GM18517 (cell line): ENCODE measurements around the gene ADGRL2.

Source experiments
- ATAC-seq: cut with Tn5 transposase; IDR thresholded peaks from one replicate; pipeline ENCODE4 v1.9.1; 2021; ENCODE audit warnings: mild to moderate bottlenecking, moderate library complexity; ENCODE audit not compliant: unreplicated experiment

Gene ADGRL2

GRCh38 chr1:81800695-81801650 is at the start of gene ADGRL2:
ADGRL2 (plus strand) TSS chr1:81800934; CDS start chr1:81836985, 36,051 bp downstream.
- no peak for ATAC-seq

DNA sequence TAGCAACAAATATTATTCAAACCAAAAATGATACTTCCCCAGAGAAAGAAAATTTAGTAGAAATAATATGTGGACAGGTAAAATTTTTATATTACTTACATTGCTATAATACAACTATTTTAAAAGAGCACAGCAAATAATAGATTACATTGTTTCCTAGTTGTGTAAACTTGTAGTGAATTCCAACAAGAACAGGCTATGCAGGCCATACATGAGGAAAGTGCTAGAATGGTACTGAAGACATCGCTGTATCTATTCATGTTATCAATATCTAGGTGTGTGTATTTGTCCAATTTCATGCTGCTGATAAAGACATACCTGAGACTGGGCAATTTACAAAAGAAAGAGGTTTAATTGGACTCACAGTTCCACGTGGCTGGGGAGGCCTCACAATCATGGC is 47.9 kb upstream of the ADGRL2 start:
- no peak for ATAC-seq

DNA sequence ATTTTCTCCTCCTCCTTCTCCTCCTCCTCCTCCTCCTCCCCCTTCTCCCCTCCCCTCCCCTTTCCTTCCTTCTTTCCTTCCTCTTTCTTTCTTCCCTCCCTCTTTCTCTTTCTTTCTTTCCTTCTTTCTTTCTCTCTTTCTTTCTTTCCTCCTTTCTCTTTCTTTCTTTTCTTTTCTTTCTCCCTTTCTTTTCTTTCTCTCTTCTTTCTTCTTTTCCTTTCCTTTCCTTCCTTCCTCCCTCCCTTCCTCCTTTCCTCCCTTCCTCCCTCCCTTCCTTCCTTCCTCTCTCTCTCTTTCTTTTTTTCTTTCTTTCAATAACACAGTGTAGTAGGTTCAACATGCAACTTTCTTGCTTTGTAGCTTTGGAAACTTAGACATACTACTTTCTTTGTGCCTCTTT is 46.3 kb upstream of the ADGRL2 start:
- no peak for ATAC-seq

- no peak for ATAC-seq
These were observed 43.9 kb upstream of the ADGRL2 start for GRCh38 chr1:81756872-81757271.

DNA sequence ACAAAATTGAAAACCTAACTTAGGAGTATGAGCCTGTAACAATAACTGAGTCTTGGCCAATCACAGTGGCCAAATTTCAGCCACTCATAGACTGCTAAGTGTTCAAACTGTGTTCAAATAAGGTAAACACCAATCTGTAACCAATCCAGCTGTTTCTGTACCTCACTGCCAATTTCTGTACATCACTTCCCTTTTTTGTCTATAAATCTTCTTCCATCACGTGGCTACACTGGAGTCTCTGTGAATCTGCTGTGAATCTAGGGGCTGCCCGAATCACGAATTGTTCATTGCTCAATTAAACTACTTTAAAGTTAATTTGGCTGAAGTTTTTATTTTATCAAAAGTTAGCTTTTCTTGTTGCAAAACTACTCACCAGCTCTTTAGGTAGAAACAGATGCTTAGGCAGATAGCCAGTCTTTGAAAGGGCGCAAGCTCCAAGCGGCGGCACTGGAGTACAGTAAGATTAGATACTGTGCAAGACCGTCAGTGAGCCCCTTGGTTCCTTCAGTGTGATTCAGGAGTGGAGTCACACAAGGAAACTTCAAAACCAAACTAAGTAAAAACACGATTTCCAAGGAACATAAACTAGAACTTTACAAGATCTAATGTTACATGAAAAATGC is 43.2 kb upstream of the ADGRL2 start:
- ATAC-seq: no peak

- ATAC-seq: no peak
These were observed 42.6 kb upstream of the ADGRL2 start for GRCh38 chr1:81758181-81758580.

GRCh38 chr1:81760477-81761097 is 40.1 kb upstream of the ADGRL2 start:
- ATAC-seq: no peak

GRCh38 chr1:81775510-81775909 is 25.2 kb upstream of the ADGRL2 start:
- ATAC-seq: no peak

GRCh38 chr1:81780705-81781454 is 19.9 kb upstream of the ADGRL2 start:
- ATAC-seq: no peak

DNA sequence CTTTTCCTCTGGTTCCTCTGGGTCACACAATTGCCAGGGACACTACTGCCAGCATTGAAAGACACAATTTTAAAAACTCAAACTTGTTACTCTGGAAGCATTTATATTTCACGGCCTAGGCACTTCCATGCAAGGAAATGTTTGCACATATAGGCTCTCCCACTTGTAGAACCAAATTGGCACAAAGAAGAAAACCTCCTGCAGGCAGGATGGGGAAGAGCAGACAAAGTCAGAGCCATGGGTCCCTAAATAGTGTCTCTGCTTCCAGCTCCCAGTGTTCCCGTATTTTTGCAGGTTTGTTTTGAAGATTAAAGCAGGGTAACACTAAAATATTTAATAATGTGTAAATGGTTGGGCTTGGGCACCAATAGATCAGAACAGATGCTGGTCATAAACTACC is 19.0 kb upstream of the ADGRL2 start:
- no peak for ATAC-seq

GRCh38 chr1:81792184-81792583 is 8.6 kb upstream of the ADGRL2 start:
- ATAC-seq: no peak

DNA sequence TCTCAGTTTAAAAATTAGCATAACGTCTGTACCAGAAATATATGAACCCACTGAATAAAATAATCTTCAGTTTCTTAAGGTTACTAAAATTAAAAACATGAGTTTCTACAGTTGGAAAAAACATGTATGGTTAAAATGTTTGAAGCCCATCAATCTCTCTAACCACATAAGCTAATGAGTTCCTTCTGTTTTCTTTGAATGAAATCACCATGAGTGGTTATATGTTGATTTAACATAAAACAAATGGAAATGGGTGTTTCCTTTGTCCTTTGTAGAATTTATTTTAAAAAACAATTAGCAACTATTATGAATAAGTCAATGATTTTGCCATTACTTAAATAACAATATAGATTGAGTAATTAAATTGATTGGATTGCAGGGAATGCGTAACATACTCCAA is 3.0 kb upstream of the ADGRL2 start:
- ATAC-seq: no peak

- no peak for ATAC-seq
These were observed 617 bp upstream of the ADGRL2 start for GRCh38 chr1:81799939-81800694.

DNA sequence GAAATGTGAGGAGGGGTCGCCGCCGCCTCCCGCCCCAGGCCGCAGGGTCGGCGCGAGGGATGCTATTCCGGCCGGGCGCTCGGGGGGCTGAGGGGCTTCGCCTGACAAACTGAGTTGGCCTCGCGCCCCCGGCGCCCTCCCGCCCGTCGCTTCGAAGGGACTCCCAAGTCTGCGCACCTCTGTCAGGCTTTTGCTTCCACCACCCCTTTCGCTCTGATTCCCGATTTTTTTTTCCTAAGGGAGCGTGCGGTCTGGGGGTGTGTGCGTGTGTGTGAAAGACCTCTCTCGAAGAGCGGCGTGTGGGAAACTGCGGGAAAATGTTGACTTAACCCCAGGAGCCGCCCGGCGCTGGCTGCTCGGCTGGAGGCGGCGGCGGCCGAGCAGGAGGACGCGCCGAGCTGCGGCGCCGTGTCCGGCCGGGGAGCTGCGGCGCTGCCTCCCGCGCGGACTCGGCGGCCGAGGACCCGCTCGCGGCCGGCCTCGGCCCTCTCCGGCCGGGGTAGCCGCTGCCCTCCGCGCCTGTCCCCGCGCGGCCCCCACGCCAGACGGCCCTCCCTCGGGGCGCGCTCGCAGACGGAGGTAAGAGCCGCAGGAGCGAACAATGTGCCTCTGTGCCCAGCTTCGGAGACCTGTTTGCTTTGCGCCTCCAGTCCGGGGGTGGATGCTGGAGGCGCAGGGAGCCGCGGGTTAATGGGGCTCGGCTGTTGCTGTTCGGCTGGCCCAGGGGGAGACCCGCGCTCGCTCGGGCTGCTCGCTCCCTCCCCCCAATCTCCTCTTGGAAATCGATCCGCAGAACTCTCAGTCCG is 1.1 kb downstream of the ADGRL2 start:
- no peak for ATAC-seq

DNA sequence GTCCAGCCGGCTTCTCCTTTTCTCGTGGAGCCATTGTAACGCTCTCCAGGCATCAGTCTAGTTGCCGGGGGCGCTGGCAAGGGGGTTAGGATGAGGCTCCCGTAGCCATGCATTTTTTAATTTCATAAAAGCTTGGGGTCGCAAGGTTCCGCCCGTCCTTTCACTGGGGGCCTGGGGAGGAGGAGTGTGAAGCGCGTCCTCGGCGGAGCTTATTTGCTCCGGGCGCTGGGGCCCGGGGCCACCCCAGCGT is 1.6 kb downstream of the ADGRL2 start:
- ATAC-seq: no peak

- ATAC-seq: no peak
These were observed 2.1 kb downstream of the ADGRL2 start for GRCh38 chr1:81802707-81803430.

GRCh38 chr1:81803431-81804110 is 2.8 kb downstream of the ADGRL2 start:
- no peak for ATAC-seq

DNA sequence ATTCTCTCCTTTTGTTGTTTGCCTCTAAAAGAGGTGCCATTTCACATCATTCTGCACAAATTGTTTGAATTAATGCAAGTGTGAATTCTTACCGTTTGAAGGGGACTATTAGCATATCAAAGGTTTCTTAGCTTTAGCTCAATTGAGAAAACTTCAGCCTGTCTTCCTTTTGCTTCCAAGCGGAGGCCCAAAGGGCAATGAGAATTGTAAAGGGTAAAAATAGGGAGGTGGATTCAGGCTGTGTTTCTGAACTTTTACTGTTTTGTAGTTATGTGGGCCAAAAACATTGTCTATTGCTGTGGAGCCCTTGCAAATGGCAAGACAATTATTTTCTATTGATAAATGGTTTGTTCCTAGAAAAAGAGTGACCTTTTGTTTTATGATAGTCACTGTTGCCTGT is 3.6 kb downstream of the ADGRL2 start:
- ATAC-seq: no peak
